HG03135 (cell line): Measurements from ENCODE around the gene NCMAP.

Experiments used
- ATAC-seq: cut with Tn5 transposase; IDR thresholded peaks from one replicate; pipeline ENCODE4 v1.9.1; 2021; ENCODE audit warnings: mild to moderate bottlenecking, moderate library complexity; ENCODE audit not compliant: unreplicated experiment

NCMAP gene

DNA sequence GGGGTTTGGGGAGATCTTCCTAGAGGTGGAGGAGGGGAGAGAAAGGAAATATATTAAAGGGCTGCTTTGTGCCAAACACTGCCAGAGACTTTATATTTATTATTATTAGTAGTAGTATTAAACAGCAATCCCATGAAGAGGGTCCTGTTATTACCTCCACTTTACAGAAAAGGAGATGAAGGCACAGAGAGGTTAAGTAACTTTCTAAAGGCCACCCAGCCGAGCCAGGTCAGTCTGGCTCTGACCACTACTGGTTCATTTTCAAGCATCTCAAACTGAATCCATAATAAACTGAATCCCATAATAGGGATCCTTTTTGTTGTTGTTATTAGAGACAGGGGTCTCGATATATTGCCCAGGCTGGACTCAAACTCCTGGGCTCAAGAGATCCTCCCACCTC, 12.6 kb downstream of the NCMAP start:
- no peak for ATAC-seq

- ATAC-seq = no peak
These were observed 14.6 kb downstream of the NCMAP start for GRCh38 chr1:24570265-24571125.

DNA sequence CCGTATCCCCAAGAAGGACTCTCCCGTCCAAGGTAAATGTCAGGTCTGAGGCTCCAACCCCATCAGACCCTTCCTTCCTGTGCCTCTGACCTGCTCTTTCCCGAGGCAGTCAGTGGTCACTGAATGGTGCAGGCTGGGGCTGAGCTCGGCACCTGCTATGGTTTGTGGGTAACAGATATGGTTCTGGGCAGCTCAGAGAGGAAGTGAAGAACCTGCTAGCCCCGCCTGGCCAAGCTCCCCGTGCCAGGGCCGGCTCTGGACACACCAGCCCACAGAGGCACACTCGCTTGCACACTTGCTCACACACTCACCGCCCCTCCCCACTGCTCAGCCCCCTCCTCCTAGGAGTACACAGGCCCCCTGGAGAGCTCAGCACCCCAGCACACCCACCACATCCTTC, 16.4 kb downstream of the NCMAP start:
- no peak for ATAC-seq

DNA sequence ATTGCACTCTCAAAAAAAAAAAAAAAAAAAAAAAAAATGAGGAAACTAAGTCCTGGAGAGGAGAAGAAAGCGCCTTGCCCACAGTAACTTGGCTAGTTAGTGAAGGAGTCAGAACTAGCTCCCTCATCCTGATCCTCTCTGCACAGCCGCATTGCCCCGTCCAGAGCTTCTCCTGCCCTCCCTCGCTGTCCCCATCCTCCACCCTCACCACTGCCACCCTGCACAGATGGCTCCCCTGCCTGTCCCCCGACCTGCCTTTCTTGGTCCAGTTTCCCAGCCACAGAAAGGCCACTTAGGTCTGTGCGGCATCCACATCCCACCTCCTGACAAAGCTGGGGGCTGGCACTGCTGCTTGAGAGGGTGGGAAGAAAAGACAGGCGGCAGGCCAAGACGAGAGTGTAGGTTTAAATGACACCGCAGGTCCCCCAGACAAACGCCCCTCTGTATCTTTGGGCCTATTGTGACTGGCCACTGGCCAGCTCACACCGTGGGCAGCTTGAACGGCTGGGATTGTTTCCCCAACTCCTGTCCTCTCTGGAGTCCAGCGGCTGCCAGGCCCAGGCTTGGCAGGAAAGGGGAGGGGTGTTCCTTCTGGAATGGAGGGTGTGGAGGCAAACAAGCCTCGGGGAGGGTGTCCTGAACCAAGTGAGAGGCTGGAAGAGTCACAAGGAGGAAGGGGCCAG, 20.2 kb downstream of the NCMAP start:
- ATAC-seq = no peak

GRCh38 chr1:24578846-24579245, 23.0 kb downstream of the NCMAP start:
- ATAC-seq = no peak

DNA sequence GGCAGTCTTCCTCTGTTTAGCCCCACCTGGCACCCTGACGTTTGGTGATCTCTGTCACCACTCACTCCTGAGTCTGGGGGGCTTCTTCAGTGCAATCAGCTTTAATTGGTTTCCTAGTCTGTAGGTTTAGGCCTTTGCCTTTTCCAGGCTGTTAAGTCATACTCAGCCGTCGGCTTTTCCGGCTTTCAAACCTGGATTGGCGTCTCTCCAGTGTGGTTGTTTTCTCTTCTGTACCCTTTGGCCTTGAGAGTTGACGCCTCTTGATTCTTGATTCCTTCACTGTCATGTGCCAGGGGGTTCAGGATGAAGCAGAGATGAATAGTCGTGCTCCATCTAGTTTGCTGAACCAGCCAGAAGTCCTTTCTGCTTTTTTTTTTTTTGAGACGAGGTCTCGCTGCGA, 24.9 kb downstream of the NCMAP start:
- ATAC-seq = no peak

DNA sequence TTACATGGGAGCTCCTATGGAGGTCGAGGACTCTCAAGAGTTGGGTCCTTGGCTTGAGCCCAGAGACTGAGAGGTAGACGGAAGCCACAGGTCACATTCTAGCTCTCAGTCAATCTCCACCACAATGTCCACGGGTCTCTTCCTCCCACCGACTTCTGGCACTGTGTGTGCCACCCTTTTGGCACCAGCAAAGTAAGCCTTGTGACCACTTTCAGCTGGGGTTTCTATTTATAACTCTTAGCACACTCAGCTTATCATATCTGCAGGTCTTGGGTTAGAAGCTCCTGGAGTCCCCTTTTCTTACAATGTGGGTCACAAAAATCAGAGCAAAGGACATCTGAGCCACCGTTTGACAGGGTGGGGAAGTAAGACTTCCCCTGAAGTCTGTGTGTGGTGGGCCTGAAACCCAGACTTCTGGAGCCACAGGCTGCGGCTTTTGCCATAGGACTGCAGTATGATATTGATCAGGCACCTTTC, 28.3 kb downstream of the NCMAP start:
- no peak for ATAC-seq

GRCh38 chr1:24586119-24586518, 30.2 kb downstream of the NCMAP start:
- no peak for ATAC-seq

DNA sequence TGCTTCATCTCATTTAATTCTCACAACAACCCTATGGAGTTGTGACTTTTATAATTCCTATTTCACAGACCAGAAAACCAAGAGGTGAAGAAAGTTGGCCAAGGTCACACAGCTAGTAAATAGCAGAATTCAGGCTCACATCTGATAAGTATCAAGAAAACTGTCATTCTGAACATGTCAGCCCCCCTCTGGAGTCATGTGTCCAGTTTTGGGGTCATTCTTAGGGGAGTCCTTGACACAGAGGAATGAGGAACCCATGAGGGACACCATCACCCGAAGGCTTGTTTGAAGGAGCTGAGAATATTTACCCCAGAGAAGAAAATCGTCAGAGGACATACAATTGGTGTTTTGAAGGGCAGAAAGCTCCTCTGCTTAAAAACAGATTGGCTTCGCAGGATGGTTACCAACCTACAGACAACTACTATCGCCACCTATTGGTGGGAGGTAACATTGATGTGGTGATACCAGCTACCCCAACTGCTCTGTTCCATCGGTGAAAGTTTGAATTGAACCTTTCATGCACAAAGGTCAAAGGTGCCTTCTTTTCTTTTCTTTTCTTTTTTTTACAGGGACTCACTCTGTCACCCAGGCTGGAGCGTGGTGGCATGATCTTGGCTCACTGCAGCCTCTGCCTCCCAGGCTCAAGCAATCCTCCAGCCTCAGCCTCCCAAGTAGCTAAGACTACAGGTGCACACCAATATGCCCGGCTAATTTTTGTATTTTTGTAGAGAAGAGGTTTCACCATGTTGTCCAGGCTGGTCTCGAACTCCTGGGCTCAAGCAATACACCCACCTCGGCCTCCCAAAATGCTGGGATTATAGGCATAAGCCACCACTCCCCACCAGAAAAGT, 31.3 kb downstream of the NCMAP start:
- no peak for ATAC-seq

GRCh38 chr1:24588573-24588972, 32.7 kb downstream of the NCMAP start:
- ATAC-seq = no peak

- ATAC-seq = no peak
These were observed 33.3 kb downstream of the NCMAP start for GRCh38 chr1:24589200-24589599.

DNA sequence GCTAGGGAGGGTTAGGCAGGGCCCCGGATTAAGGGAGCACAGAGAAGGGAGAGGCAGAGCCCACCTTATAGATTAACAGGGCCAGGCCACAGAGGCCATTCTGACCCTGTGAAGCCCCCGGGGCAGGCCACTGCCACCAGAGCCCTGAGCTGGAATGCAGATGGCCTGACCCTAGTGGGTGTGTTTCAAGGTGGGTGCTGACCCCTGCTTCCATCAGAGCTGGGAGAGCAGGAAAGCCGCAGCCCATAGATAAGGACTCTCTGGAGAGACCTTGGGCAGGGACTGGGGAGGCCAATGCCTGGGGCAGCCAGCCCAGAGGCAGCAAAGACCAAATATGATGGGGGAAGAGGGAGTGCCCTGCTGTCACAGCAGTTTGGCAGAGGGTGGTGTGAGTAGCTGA, 35.9 kb downstream of the NCMAP start:
- ATAC-seq = no peak

DNA sequence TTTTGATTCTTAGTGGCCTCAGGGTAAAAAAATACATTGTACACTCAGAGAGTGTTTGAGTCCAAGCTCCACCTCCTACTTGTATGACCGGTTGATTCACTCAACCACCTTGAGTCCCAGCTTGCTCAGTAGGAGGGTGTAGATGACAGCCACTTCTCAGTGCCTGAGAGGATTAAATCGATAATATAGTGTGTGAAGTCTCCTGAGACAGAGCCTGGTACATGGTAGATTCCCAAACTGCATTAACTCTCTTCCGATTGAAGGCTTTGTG, 38.4 kb downstream of the NCMAP start:
- no peak for ATAC-seq

DNA sequence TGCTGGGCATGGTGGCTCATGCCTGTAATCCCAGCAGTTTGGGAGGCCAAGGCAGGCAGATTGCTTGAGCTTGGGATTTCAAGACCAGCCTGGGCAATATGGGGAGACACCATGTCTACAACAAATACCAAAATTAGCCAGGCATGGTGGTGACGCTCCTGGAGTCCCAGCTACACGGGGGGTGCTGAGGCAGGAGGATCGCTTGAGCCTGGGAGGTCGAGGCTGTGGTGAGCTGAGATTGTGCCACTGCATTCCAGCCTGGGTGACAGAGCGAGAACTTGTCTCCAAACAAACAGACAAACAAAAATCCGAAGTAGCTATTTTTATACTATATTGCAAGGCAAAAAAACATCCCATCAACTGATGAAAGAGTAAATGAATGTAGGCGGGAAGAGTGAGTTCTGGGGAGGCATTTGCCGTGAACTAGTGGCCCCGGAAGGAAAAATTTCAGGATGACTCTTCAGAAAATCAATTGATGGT, 40.6 kb downstream of the NCMAP start:
- ATAC-seq = no peak

GRCh38 chr1:24599265-24599664, 43.4 kb downstream of the NCMAP start:
- ATAC-seq = no peak

- ATAC-seq = no peak
These were observed 44.7 kb downstream of the NCMAP start for GRCh38 chr1:24600551-24600950.

GRCh38 chr1:24605534-24606295, 49.8 kb downstream of the NCMAP start:
- ATAC-seq = no peak

DNA sequence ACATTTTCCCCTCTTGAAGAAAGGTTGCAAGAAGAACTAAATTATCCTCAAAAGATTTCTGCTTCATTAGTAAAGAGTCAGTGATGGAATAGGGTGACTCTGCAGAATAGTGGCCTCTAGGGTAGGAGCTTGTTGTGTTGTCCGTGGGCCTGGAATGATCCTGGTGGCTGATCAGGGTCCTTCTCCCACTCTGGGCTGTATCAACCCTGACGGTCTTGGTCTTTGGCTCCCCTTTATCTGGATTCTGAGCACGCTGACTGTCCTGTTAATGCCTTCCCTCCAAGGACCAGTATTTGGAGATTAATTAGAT, 50.4 kb downstream of the NCMAP start:
- no peak for ATAC-seq

DNA sequence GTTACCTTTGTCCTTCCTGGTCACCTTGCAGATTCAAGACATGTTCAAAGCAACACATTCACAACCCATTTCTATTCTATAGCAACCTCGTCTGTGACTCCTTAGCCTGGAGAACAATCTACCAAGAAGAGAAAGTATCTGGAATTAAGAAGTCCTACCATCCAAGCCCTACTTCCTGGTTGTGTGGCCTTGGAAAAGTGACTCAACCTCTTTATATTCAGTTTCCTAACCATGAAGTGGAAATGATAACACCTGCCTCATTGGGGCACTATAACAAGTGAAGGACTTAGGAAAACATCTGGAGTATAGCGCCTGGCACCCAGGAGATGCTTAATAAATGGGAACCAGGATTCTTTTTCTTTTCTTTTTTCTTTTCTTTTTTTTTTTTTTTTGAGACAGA, 50.7 kb downstream of the NCMAP start:
- ATAC-seq = no peak

DNA sequence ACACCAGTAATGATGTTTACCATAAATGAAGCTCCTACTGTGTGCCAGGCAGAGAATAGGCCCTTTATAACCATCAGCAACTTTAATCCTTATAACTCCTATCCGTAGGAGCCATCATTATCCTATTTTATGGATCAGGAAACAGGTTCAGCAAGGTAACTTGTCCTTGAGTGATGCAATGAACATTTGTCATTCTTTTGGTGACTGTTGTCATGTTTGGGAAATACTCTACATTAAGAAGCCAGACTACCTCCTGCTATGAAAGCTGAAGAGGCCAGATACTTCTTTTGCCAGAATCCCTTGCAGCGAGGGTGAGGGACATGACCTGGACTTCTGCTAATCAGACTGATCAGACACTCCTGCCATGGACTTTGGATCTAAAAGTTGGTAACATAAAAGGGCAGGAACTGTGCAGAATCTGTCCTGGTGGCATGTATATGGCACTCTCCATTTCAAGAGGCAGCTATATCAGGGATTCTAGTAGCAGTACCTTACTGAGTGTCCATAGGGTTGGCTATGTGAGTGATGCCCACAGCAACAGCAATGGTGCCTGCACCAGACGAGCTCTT, 54.1 kb downstream of the NCMAP start:
- no peak for ATAC-seq

DNA sequence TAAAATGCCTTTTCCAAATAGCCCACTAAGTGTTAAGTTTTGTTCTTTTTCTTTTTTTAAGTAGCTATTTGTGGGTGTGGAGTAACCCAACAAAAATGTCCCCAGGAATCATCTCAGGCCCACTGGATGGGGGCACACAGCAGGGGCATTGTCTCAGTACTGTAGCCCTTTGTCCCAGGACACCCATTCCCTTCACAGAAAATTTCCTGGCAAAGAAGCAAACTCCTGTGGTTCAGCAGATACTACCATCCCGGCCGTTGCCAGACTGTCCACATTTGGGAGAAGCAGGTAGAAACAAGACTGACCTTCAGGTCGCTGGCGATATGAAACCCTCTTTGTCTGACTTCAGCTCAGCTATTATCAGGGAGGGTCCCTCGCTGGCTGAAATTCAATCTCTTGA, 63.5 kb downstream of the NCMAP start:
- no peak for ATAC-seq
